Colonic mucosa (tissue), 4 donors: ENCODE results near the gene KRT35. TPM values are rescaled to one million over a fixed set of nuclear protein-coding genes. Genes with fewer than 3 reads are reported as not detected.
A peak's percentile ranks its signal among the peaks of the same experiment; 100 is the strongest.

ENCODE experiments used
- DNase-seq: peaks from one replicate; pipeline ENCODE4 v3.0.0-alpha.2; 2020
- H3K27ac ChIP-seq: fragments of 200-600 bp; one replicate; pipeline ENCODE4 v1.8.0; 2021
- H3K27me3 ChIP-seq: fragments of 200-600 bp; one replicate; pipeline ENCODE4 v1.8.0; 2021
- H3K36me3 ChIP-seq: fragments of 200-600 bp; one replicate; pipeline ENCODE4 v1.8.0; 2021
- H3K4me1 ChIP-seq: fragments of 200-600 bp; one replicate; pipeline ENCODE4 v1.8.0; 2021; ENCODE audit warnings: mild to moderate bottlenecking
- H3K4me3 ChIP-seq: fragments of 200-600 bp; one replicate; pipeline ENCODE4 v1.8.0; 2021
- H3K9ac ChIP-seq, 2 donors: one replicate each; pipeline ENCODE4 v1.7.0; 2013; ENCODE audit warnings: control low read depth in 2 of 2, low read depth in 2 of 2, low read length in 2 of 2
- H3K9me3 ChIP-seq: fragments of 200-600 bp; one replicate; pipeline ENCODE4 v1.8.0; 2021
- CTCF ChIP-seq: fragments of 200-600 bp; IDR thresholded peaks from one replicate; pipeline ENCODE4 v1.8.0; 2022; ENCODE audit warnings: antibody characterized with exemption, mild to moderate bottlenecking
- intact Hi-C: fragments of 100-400 bp; cut with DNase I; formaldehyde crosslinking; loops from one replicate; pipeline ENCODE4 v1.14.1; 2022
- total RNA-seq, 2 donors: library from RNA; stranded (reverse); fragmentation: NEBNext Ultra II Directional in 1 of 2; extraction: Animal tissue kit (Norgen Biotek cat#: 25700) in 1 of 2; gene quantifications; one replicate each; pipeline ENCODE4 v1.2.1, GENCODE V29; 2021
- donor health status: healthy.
- donor health status: DM: no; HTN: no; CAD: no.
- donor health status: DM: no; HTN: no; CAD: no.

KRT35 gene
- total RNA-seq, 2 donors from 2014 or later = not detected

DNA sequence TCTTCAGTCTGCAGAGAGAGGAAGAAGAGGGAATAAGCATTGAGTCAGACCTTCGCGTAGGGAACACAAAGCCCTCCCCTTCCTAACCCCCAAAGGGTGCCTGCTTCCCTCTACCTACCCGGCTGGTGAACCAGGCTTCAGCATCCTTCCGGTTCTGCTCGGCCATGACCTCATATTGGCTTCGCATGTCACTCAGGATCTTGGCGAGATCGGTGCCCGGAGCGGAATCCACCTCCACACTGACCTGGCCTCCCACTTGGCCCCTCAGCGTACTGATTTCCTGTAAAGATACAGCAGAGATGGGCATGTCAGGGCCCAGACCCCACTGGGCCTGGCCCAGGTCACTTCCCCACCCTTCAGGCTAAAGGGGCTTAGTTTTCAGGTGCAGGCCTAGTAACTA, 43.3 kb upstream of the KRT35 start:
- no peak for TF ChIP-seq CTCF
- peak overlapping the region; percentile 82 for H3K27ac ChIP-seq
- no peaks in the 10 kb centered on the region for H3K36me3 ChIP-seq
- DNase-seq = no peak
- no peak overlapping the region for H3K4me3 ChIP-seq
- H3K4me1 ChIP-seq = peaks cover 20% of the 10 kb centered on the region
- peak overlapping the region in 1 of 2 donors; percentile 66 for H3K9ac ChIP-seq
- peaks cover 15% of the 10 kb centered on the region for H3K27me3 ChIP-seq
- intact Hi-C loops = no loop called here
- no peaks in the 10 kb centered on the region for H3K9me3 ChIP-seq

- Histone ChIP-seq H3K4me1 (peaks cover 20% of the 10 kb centered on the region), H3K9me3 (no peaks in the 10 kb centered on the region), H3K27me3 (peaks cover 15% of the 10 kb centered on the region), H3K4me3 (no peak overlapping the region), H3K9ac (peak overlapping the region in 1 of 2 donors; percentile 66), H3K36me3 (no peaks in the 10 kb centered on the region), H3K27ac (peak overlapping the region; percentile 82)
- intact Hi-C loops = no loop called here
- TF ChIP-seq CTCF = no peak
- DNase-seq = no peak
Observed at GRCh38 chr17:41523787-41524186, 42.8 kb upstream of the KRT35 start.

DNA sequence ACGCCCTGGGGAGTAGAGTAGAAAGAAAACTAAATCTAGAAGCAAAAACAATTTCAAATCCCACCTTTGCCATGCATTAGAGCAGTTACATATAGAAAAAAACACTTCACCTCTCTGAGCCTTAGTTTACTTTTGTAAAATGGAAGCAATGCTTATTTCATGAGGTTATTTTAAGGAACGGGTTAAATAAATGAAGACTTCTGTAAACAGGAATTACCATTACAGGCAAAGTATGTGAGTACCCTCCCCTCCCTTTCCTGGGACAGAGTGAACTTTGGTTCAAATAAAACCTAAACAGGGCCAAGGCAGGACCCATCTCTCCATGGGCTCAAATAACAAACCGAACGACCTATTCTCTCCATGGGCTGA, 42.3 kb upstream of the KRT35 start:
- Histone ChIP-seq H3K4me1 (peaks cover 20% of the 10 kb centered on the region), H3K4me3 (no peak overlapping the region), H3K9me3 (no peaks in the 10 kb centered on the region), H3K9ac (peak overlapping the region in 1 of 2 donors; percentile 66), H3K27me3 (peaks cover 10% of the 10 kb centered on the region), H3K36me3 (no peaks in the 10 kb centered on the region), H3K27ac (peak overlapping the region; percentile 82)
- intact Hi-C loops = no loop called here
- DNase-seq = no peak
- TF ChIP-seq CTCF = no peak

DNA sequence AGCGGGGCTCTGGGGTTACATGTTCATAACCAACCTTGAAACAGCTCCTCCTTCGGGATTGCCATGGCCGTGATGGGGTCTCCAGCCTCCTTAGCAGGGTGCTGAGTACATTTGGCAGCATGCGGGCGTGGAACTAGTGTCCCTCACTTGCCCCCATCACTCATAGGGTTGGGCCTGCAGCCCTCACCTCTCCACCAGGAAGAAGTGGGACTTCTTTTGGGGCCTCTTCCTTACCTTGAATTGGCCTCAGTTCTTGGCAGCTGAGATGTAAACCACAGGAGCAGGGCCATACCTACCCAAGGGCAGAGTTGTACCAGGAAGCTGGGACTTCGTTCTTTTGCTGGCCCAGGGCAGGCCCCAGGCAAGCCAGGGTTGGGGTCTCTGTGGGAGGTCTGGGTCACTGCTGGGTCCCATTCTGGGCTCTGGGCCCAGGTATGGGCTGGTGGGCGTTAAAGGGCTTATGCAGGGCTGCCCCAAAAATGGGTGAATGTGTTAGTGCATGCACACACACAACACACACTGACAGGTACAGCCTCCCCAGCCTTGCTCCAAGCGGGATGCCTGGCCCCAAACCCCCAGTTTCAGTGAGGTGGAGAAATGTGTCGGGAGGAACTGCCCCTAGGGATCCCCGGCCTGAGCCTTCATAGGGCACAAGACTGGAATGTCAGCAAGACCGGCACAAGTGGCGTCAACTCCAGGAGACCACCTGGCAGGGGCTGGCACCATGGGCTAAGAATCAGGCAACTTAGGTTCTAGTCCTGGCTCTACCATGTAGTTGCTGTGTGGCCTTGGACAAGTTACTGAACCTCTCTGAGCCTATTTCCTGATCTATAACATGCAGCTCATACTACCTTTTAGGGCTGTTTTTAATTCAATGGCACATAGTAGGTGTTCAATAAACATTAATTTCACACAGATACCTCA, 41.6 kb upstream of the KRT35 start:
- H3K27ac ChIP-seq = peak overlapping the region; percentile 82
- intact Hi-C loops = no loop called here
- peaks cover 4% of the 10 kb centered on the region for H3K27me3 ChIP-seq
- H3K9ac ChIP-seq = peak overlapping the region; percentile 39 to 66
- no peaks in the 10 kb centered on the region for H3K36me3 ChIP-seq
- TF ChIP-seq CTCF = no peak
- H3K4me3 ChIP-seq = no peak overlapping the region
- H3K9me3 ChIP-seq = no peaks in the 10 kb centered on the region
- H3K4me1 ChIP-seq = peaks cover 20% of the 10 kb centered on the region
- DNase-seq = peak; percentile 56

GRCh38 chr17:41521574-41522261, 40.8 kb upstream of the KRT35 start:
- Histone ChIP-seq H3K9me3 (no peaks in the 10 kb centered on the region), H3K27ac (peak overlapping the region; percentile 82), H3K9ac (peak overlapping the region; percentile 30 to 66), H3K4me1 (peaks cover 20% of the 10 kb centered on the region), H3K27me3 (no peaks in the 10 kb centered on the region), H3K4me3 (no peak overlapping the region), H3K36me3 (no peaks in the 10 kb centered on the region)
- TF ChIP-seq CTCF = no peak
- intact Hi-C loops = no loop called here
- peak; percentile 87 for DNase-seq
